B cell (primary cell): Measurements from ENCODE around the gene SLC1A5.

Source experiments
- CTCF ChIP-seq: fragments of 200-600 bp; IDR thresholded peaks from one replicate; pipeline ENCODE4 v1.8.0; 2022; ENCODE audit warnings: antibody characterized with exemption, mild to moderate bottlenecking
- EZH2 ChIP-seq: IDR thresholded peaks from 2 replicates; pipeline ENCODE4 v1.6.1; 2012; ENCODE audit warnings: borderline replicate concordance, low read depth, mild to moderate bottlenecking, moderate library complexity, low read length; ENCODE audit not compliant: insufficient read depth, poor library complexity, severe bottlenecking

DNA sequence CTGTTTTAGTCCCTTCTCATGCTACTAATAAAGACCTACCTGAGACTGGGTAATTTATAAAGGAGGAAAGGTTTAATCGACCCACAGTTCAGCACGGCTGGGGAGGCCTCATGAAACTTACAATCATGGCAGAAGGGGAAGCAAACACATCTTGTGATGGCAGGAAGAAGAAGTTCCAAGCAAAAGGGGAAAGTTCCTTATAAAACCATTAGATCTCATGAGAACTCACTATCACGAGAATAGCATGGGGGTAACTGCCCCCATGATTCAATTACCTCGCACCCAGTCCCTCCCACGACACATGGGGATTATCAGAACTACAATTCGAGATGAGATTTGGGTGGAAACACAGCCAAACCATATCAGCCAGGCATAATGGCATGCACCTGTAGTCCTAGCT is 29.2 kb downstream of the SLC1A5 start:
- TF ChIP-seq CTCF (no peak), EZH2 (no peak)
